BJ (cell line): ENCODE results near the gene ZCCHC2. TPM values are rescaled to one million over a fixed set of nuclear protein-coding genes. Genes with fewer than 3 reads are reported as not detected.

Experiments used
- CTCF ChIA-PET: fragments of 350-600 bp; formaldehyde crosslinking; extraction: SDS; loops from one replicate; lab custom pipeline; 2021; ENCODE audit warnings: antibody characterized with exemption, inconsistent platforms; lab: Yijun Ruan, JAX
- POLR2A ChIA-PET: fragments of 300-600 bp; sonication (Branson Sonifier 250); formaldehyde crosslinking; extraction: SDS; loops from one replicate; lab custom pipeline; 2021; ENCODE audit warnings: antibody characterized with exemption; lab: Charles Lee
- DNase-seq: peaks from one replicate; pipeline ENCODE4 v3.0.0-alpha.2; 2011; ENCODE audit warnings: low read depth
- H3K27me3 ChIP-seq: 2 replicates; pipeline ENCODE4 v1.6.0; 2011; ENCODE audit warnings: low read length; ENCODE audit not compliant: control insufficient read depth, insufficient read depth
- H3K36me3 ChIP-seq: 2 replicates; pipeline ENCODE4 v1.5.1; 2011; ENCODE audit warnings: low read length; ENCODE audit not compliant: control insufficient read depth, insufficient read depth
- H3K4me3 ChIP-seq: 2 replicates; pipeline ENCODE4 v1.5.1; 2011; ENCODE audit warnings: low read depth, mild to moderate bottlenecking, control low read depth, low read length
- polyA minus RNA-seq: library from RNA; depleted of rRNA, polyadenylated mRNA; stranded (reverse); fragments of >200 nt; gene quantifications from 2 replicates; pipeline ENCODE4 v1.2.3, GENCODE V29; 2011; rRNA and poly(A)+ RNA removed
- polyA plus RNA-seq: library from polyadenylated mRNA; depleted of rRNA; stranded (reverse); fragments of >200 nt; gene quantifications from 2 replicates; pipeline ENCODE4 v1.2.3, GENCODE V29; 2011; rRNA removed
- TF ChIP-seq, protein P1 (sequence below): IDR thresholded peaks from 2 replicates; pipeline ENCODE4 v1.5.1; 2011; ENCODE audit warnings: low read depth, mild to moderate bottlenecking, control low read depth, inconsistent platforms, low read length, moderate library complexity; ENCODE audit not compliant: insufficient read depth

ZCCHC2 gene
- polyA plus RNA-seq (5.8 and 6.7 TPM in 2 replicates), polyA minus RNA-seq (7.5 and 15.6 TPM in 2 replicates)

DNA sequence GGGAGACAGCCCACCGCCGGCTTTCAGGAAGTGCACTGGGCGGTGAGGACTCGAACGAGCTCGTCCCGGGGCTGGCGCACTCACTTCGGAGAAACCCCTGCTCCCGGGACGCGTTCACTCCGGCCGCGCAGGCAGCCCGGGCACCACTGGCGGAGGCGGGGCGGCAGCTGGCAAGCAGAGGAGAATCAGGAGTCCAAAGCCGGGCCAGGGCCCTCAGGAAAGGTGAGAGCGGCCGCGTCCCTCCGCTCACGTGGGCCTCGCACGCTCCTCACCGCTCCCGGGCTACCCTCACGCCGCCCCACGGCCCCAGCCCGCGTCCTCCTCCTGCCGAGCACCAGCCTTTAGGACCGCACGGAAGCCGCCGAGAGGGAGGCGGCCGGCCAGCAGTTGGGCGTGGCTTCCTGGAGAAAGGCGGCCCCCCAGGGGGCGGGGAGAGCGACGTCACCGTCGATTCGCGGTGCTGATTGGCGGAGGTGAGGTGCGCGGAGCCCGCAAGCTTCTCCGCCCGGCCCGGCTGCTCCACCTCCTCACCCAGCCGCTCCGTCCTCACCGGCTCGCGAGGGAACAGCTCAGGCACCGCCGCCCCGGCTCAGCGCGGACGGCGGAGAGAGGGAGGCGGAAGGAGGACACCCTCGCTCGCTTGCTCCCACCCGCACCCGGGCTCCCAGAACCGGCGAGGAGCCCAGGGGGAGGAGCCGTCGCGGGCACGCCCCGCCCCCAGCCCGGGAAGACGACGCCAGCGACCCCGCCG lies at the start of gene ZCCHC2:
TSS of gene ZCCHC2 (plus strand) at position 522 of the 751 bp plus-strand sequence. CDS start 400 bp downstream, outside the sequence.
- ChIA-PET POLR2A (interaction anchor here (0.6 to 0.9 kb wide), 3 partner anchors 86 to 1950 kb away, joined by 3 to 4 read pairs (median 3); no protein-coding TSS in a partner anchor), CTCF (interaction anchor here (0.7 to 1.6 kb wide), 4 partner anchors 17 to 97 kb away, joined by 3 to 6 read pairs (median 3); no protein-coding TSS in a partner anchor)
- TF ChIP-seq, protein P1, sequence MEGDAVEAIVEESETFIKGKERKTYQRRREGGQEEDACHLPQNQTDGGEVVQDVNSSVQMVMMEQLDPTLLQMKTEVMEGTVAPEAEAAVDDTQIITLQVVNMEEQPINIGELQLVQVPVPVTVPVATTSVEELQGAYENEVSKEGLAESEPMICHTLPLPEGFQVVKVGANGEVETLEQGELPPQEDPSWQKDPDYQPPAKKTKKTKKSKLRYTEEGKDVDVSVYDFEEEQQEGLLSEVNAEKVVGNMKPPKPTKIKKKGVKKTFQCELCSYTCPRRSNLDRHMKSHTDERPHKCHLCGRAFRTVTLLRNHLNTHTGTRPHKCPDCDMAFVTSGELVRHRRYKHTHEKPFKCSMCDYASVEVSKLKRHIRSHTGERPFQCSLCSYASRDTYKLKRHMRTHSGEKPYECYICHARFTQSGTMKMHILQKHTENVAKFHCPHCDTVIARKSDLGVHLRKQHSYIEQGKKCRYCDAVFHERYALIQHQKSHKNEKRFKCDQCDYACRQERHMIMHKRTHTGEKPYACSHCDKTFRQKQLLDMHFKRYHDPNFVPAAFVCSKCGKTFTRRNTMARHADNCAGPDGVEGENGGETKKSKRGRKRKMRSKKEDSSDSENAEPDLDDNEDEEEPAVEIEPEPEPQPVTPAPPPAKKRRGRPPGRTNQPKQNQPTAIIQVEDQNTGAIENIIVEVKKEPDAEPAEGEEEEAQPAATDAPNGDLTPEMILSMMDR = no peak
- no peaks in the 10 kb centered on the region for H3K36me3 ChIP-seq
- H3K27me3 ChIP-seq = no peaks in the 10 kb centered on the region
- DNase-seq = peak; percentile 82
- H3K4me3 ChIP-seq = peak within 1 kb of the TSS; percentile 88

DNA sequence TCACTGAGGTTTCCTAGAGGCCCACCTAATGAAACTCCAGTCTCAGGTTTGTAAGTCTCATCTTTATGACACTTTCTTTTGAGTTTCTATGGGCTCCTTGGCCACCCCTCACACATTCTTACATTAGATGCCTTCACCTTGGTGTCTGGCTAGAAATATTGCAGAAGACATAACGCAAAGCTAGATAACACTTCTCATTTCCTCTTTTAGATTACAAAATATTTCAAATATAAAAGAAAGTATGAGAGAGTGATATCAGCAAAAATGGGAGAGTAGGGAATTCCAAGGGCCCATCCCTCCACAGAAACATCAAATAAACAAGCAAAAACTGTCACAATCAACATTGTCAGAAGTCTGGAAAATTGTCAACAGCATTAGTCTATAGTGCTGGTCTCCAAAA lies 43.3 kb upstream of the ZCCHC2 start:
- Histone ChIP-seq H3K27me3 (peaks cover 4% of the 10 kb centered on the region), H3K36me3 (no peaks in the 10 kb centered on the region), H3K4me3 (no peak overlapping the region)
- POLR2A ChIA-PET = no interaction called here
- TF ChIP-seq, protein P1 = no peak
- no peak for DNase-seq
- CTCF ChIA-PET = no interaction called here

- DNase-seq = no peak
- CTCF ChIA-PET = no interaction called here
- 0 out of 2 replicates have a peak, but pooled peaks cover 1% of the 10 kb centered on the region for H3K27me3 ChIP-seq
- no peaks in the 10 kb centered on the region for H3K36me3 ChIP-seq
- TF ChIP-seq, protein P1 = no peak
- POLR2A ChIA-PET = no interaction called here
- no peak overlapping the region for H3K4me3 ChIP-seq
Observed at GRCh38 chr18:62480927-62481326, 41.9 kb upstream of the ZCCHC2 start.

GRCh38 chr18:62484941-62485340 lies 37.9 kb upstream of the ZCCHC2 start:
- CTCF ChIA-PET = no interaction called here

DNA sequence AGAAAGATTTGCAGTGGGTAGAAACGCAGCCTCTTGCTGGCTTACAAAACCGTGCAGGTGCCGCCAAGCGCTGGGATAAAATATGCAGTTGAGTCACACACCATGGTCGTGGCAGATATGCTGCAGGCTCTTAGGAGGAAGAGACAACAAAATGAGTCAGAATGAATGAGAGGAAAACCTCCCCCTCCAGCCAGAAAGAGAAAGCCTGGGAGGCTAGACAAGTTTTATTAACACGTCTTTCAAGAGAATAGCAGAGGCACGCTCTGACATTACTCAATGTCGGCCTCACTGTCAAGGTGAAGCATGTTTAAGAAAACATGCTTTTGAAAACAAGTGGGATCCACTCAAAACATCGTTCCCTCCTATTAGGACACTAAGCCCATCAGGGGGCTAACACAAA lies 37.1 kb upstream of the ZCCHC2 start:
- H3K4me3 ChIP-seq = no peak overlapping the region
- POLR2A ChIA-PET = no interaction called here
- DNase-seq = peak; percentile 32
- 0 out of 2 replicates have a peak, but pooled peaks cover 3% of the 10 kb centered on the region for H3K27me3 ChIP-seq
- TF ChIP-seq, protein P1 = no peak
- H3K36me3 ChIP-seq = no peaks in the 10 kb centered on the region
- CTCF ChIA-PET = no interaction called here

More at GRCh38 chr18:62484941-62485340, 37.9 kb upstream of the ZCCHC2 start:
- Histone ChIP-seq H3K27me3 (0 out of 2 replicates have a peak, but pooled peaks cover 3% of the 10 kb centered on the region), H3K4me3 (no peak overlapping the region), H3K36me3 (no peaks in the 10 kb centered on the region)
- TF ChIP-seq, protein P1 = no peak
- no peak for DNase-seq
- POLR2A ChIA-PET = no interaction called here
